HepG2 (cell line): Measurements from ENCODE around the gene GNB3. TPM values are rescaled to one million over a fixed set of nuclear protein-coding genes. Genes with fewer than 3 reads are reported as not detected.

Source experiments
- AKAP8 ChIP-seq: sonication (generic); formaldehyde crosslinking; IDR thresholded peaks from 2 replicates; pipeline ENCODE4 v1.5.1; 2020; ENCODE audit warnings: mild to moderate bottlenecking, missing genetic modification reagents
- ATM ChIP-seq: fragments of 450-650 bp; IDR thresholded peaks from 2 replicates; pipeline ENCODE4 v1.7.1; 2017; ENCODE audit warnings: mild to moderate bottlenecking, borderline replicate concordance
- CEBPG ChIP-seq: IDR thresholded peaks from 2 replicates; pipeline ENCODE4 v1.6.1; 2016
- CENPX ChIP-seq: sonication (generic); formaldehyde crosslinking; IDR thresholded peaks from 2 replicates; pipeline ENCODE4 v1.9.0; 2021; ENCODE audit warnings: mild to moderate bottlenecking, missing genetic modification reagents, moderate library complexity
- ELF4 ChIP-seq: sonication (generic); formaldehyde crosslinking; IDR thresholded peaks from 2 replicates; pipeline ENCODE4 v1.5.0; 2020; ENCODE audit warnings: missing genetic modification reagents, mild to moderate bottlenecking, moderate library complexity, borderline replicate concordance
- GLI4 ChIP-seq: sonication (generic); formaldehyde crosslinking; IDR thresholded peaks from 2 replicates; pipeline ENCODE4 v1.5.1; 2020; ENCODE audit warnings: missing genetic modification reagents, mild to moderate bottlenecking, moderate library complexity, borderline replicate concordance
- HINFP ChIP-seq: sonication (generic); formaldehyde crosslinking; IDR thresholded peaks from 2 replicates; pipeline ENCODE4 v1.4.0; 2020; ENCODE audit warnings: low read depth, mild to moderate bottlenecking, missing genetic modification reagents
- LRRFIP1 ChIP-seq: sonication (generic); formaldehyde crosslinking; conservative IDR thresholded peaks from 2 replicates; pipeline ENCODE4 v1.4.0; 2020; ENCODE audit warnings: missing genetic modification reagents
- NKX3-1 ChIP-seq: sonication (generic); formaldehyde crosslinking; IDR thresholded peaks from 2 replicates; pipeline ENCODE4 v1.5.0; 2020; ENCODE audit warnings: missing genetic modification reagents
- PCBP1 ChIP-seq: fragments of 200-400 bp; formaldehyde crosslinking; IDR thresholded peaks from 2 replicates; pipeline ENCODE4 v1.6.1; 2017; ENCODE audit warnings: mild to moderate bottlenecking, low read depth, low read length, borderline replicate concordance
- RBAK ChIP-seq: sonication (generic); formaldehyde crosslinking; IDR thresholded peaks from 2 replicates; pipeline ENCODE4 v1.5.1; 2020; ENCODE audit warnings: mild to moderate bottlenecking, missing genetic modification reagents
- SMYD3 ChIP-seq: sonication (generic); formaldehyde crosslinking; IDR thresholded peaks from 2 replicates; pipeline ENCODE4 v1.8.1; 2023; ENCODE audit warnings: mild to moderate bottlenecking, missing genetic modification reagents
- SOX6 ChIP-seq, 2 experiments: fragments of 450-650 bp in 1 of 2; sonication (generic) in 1 of 2; formaldehyde crosslinking in 1 of 2; IDR thresholded peaks; 2 replicates each; pipeline versions ENCODE4 v1.4.0 to v1.6.1; 2017 to 2020; ENCODE audit warnings: antibody characterized with exemption in 1 of 2, mild to moderate bottlenecking in 1 of 2, missing genetic modification reagents in 1 of 2
- TAF15 ChIP-seq: fragments of 200-400 bp; formaldehyde crosslinking; IDR thresholded peaks from one replicate; pipeline ENCODE4 v1.6.1; 2018; ENCODE audit warnings: mild to moderate bottlenecking, low read depth, low read length; ENCODE audit not compliant: poor library complexity, severe bottlenecking
- TFE3 ChIP-seq: IDR thresholded peaks from 2 replicates; pipeline ENCODE4 v1.6.1; 2016
- U2AF2 ChIP-seq: fragments of 200-400 bp; formaldehyde crosslinking; IDR thresholded peaks from 2 replicates; pipeline ENCODE4 v1.6.1; 2017; ENCODE audit warnings: low read depth, mild to moderate bottlenecking, low read length
- ZBTB20 ChIP-seq: sonication (generic); formaldehyde crosslinking; IDR thresholded peaks from 2 replicates; pipeline ENCODE4 v1.8.1; 2023; ENCODE audit warnings: missing genetic modification reagents, low read depth, mild to moderate bottlenecking, borderline replicate concordance
- ZNF317 ChIP-seq: sonication (generic); formaldehyde crosslinking; IDR thresholded peaks from 2 replicates; pipeline ENCODE4 v1.5.0; 2020; ENCODE audit warnings: mild to moderate bottlenecking, missing genetic modification reagents
- ZNF333 ChIP-seq: sonication (generic); formaldehyde crosslinking; IDR thresholded peaks from 2 replicates; pipeline ENCODE4 v1.4.0; 2020; ENCODE audit warnings: mild to moderate bottlenecking, missing genetic modification reagents, borderline replicate concordance
- ZNF580 ChIP-seq: IDR thresholded peaks from 2 replicates; pipeline ENCODE4 v1.6.1; 2016; ENCODE audit warnings: low read depth, borderline replicate concordance
- ZNF670 ChIP-seq: sonication (generic); formaldehyde crosslinking; IDR thresholded peaks from 2 replicates; pipeline ENCODE4 v1.8.0; 2022; ENCODE audit warnings: mild to moderate bottlenecking, missing genetic modification reagents, borderline replicate concordance
- ZNF737 ChIP-seq: sonication (generic); formaldehyde crosslinking; IDR thresholded peaks from 2 replicates; pipeline ENCODE4 v1.5.0; 2020; ENCODE audit warnings: missing genetic modification reagents, mild to moderate bottlenecking, borderline replicate concordance
- ZNF850 ChIP-seq: sonication (generic); formaldehyde crosslinking; conservative IDR thresholded peaks from 2 replicates; pipeline ENCODE4 v1.9.0; 2021; ENCODE audit warnings: mild to moderate bottlenecking, missing genetic modification reagents
- ZSCAN25 ChIP-seq: sonication (generic); formaldehyde crosslinking; IDR thresholded peaks from 2 replicates; pipeline ENCODE4 v1.8.0; 2022; ENCODE audit warnings: mild to moderate bottlenecking, missing genetic modification reagents
- polyA plus RNA-seq, 8 experiments: library from polyadenylated mRNA; depleted of rRNA in 3 of 8; stranded (reverse) in 7 of 8; unstranded in 1 of 8; fragments of >200 nt; fragmentation: Illumina TruSeq in 4 of 8; extraction: Trizol in 4 of 8; gene quantifications; 2 replicates each; pipeline versions ENCODE4 v1.2.1 to v1.2.3, GENCODE V29; 2011 to 2016; ENCODE audit warnings: low read depth in 4 of 8, missing spikeins in 1 of 8, mixed read lengths in 1 of 8; ENCODE audit not compliant: insufficient read depth in 1 of 8
- total RNA-seq, 5 experiments: library from RNA; depleted of rRNA; stranded (reverse); fragments of >200 nt; fragmentation: Illumina TruSeq; extraction: Trizol; gene quantifications; 2 replicates each; pipeline ENCODE4 v1.2.3, GENCODE V29; 2016; ENCODE audit warnings: low read depth in 1 of 5

GNB3 gene
- total and polyA plus RNA-seq, 2 of the 13 experiments (the other 11 are each of a cell fraction or from before 2014, with no cell fraction given): 1.3 to 3.6 TPM

- TF ChIP-seq HINFP (peak; percentile 80; the same call in 1 of the 2 replicates), ELF4 (CRISPR knock-in tag) (no peak), NKX3-1 (CRISPR knock-in tag) (no peak; the same call in none of the 2 replicates), ATM (no peak), TFE3 (peak; percentile 90), GLI4 (0 out of 2 replicates have a peak, but pooled peaks have one; percentile 51), SOX6 (IDR thresholded peaks at IDR 0.05) (no peak), SOX6 (CRISPR knock-in tag; IDR thresholded peaks at IDR 0.05) (peak; percentile 59; the same call in 1 of the 2 replicates), ZNF580 (CRISPR knock-in tag) (peak; percentile 44; the same call in 1 of the 2 replicates), ZNF670 (CRISPR knock-in tag) (0 out of 2 replicates have a peak, but pooled peaks have one; percentile 33), ZNF737 (no peak), ZNF317 (CRISPR knock-in tag) (peak; percentile 42; the same call in 1 of the 2 replicates), ZNF333 (CRISPR knock-in tag) (no peak), U2AF2 (no peak), TAF15 (peak; percentile 74), LRRFIP1 (no peak), ZNF850 (CRISPR knock-in tag) (no peak), CENPX (no peak), RBAK (CRISPR knock-in tag) (no peak), ZSCAN25 (CRISPR knock-in tag) (peak; percentile 75; the same call in 1 of the 2 replicates), PCBP1 (no peak), ZBTB20 (CRISPR knock-in tag) (no peak), AKAP8 (CRISPR knock-in tag) (peak; percentile 97), CEBPG (CRISPR knock-in tag) (peak; percentile 99), SMYD3 (CRISPR knock-in tag) (peak; percentile 77; the same call in 1 of the 2 replicates)
These were observed 50.3 kb downstream of the GNB3 start (continued) for GRCh38 chr12:6890789-6891645.
